CD8-positive, alpha-beta memory T cell (primary cell): Measurements from ENCODE around the gene GPHN. TPM values are rescaled to one million over a fixed set of nuclear protein-coding genes. Genes with fewer than 3 reads are reported as not detected.

Source experiments
- CTCF ChIA-PET: fragments of 350-600 bp; sonication (Branson Sonifier 250); formaldehyde crosslinking; loops from one replicate; lab custom pipeline; 2021; ENCODE audit warnings: antibody characterized with exemption; lab: Charles Lee
- POLR2A ChIA-PET: fragments of 350-600 bp; sonication (Branson Sonifier 250); formaldehyde crosslinking; loops from one replicate; lab custom pipeline; 2021; ENCODE audit warnings: antibody characterized with exemption; lab: Charles Lee
- DNase-seq, 5 donors: peaks; one replicate each; pipeline versions ENCODE4 v3.0.0 to v3.0.0-alpha.2; 2020 to 2022; ENCODE audit warnings: mixed read lengths in 1 of 5
- H3K27ac ChIP-seq: one replicate; pipeline ENCODE4 v1.7.0; 2013; ENCODE audit warnings: low read depth, mild to moderate bottlenecking, low read length, moderate library complexity
- H3K27me3 ChIP-seq: 2 replicates; pipeline ENCODE4 v1.7.0; 2013; ENCODE audit warnings: low read length, mild to moderate bottlenecking; ENCODE audit not compliant: insufficient read depth, poor library complexity, severe bottlenecking
- H3K36me3 ChIP-seq: 2 replicates; pipeline ENCODE4 v1.7.0; 2013; ENCODE audit warnings: mild to moderate bottlenecking, low read length, moderate library complexity; ENCODE audit not compliant: insufficient read depth
- H3K4me1 ChIP-seq: 2 replicates; pipeline ENCODE4 v1.7.0; 2013; ENCODE audit warnings: mild to moderate bottlenecking, low read length, moderate library complexity; ENCODE audit not compliant: insufficient read depth
- H3K4me3 ChIP-seq: 2 replicates; pipeline ENCODE4 v1.7.0; 2013; ENCODE audit warnings: mild to moderate bottlenecking, low read length
- H3K9me3 ChIP-seq: 2 replicates; pipeline ENCODE4 v1.7.0; 2013; ENCODE audit warnings: mild to moderate bottlenecking, low read length
- H3K27ac Mint-ChIP-seq, 8 donors: one replicate each; pipeline ENCODE4 v1.8.0; 2020 to 2021; ENCODE audit warnings: mixed read lengths in 8 of 8, mild to moderate bottlenecking in 6 of 8, inconsistent platforms in 3 of 8, moderate library complexity in 3 of 8
- H3K27me3 Mint-ChIP-seq, 2 donors: one replicate each; pipeline ENCODE4 v1.8.0; 2020 to 2021; ENCODE audit warnings: mixed read lengths in 2 of 2, mild to moderate bottlenecking in 1 of 2, moderate library complexity in 1 of 2
- H3K36me3 Mint-ChIP-seq, 3 donors: one replicate each; pipeline ENCODE4 v1.8.0; 2020 to 2021; ENCODE audit warnings: mixed read lengths in 3 of 3, inconsistent platforms in 1 of 3, mild to moderate bottlenecking in 1 of 3
- H3K4me1 Mint-ChIP-seq, 3 donors: one replicate each; pipeline ENCODE4 v1.8.0; 2020 to 2021; ENCODE audit warnings: mixed read lengths in 3 of 3, inconsistent platforms in 1 of 3, mild to moderate bottlenecking in 1 of 3
- H3K4me3 Mint-ChIP-seq, 7 donors: one replicate each; pipeline ENCODE4 v1.8.0; 2020 to 2021; ENCODE audit warnings: mixed read lengths in 7 of 7, mild to moderate bottlenecking in 6 of 7, moderate library complexity in 4 of 7, inconsistent platforms in 2 of 7
- H3K9me3 Mint-ChIP-seq, 5 donors: one replicate each; pipeline ENCODE4 v1.8.0; 2020 to 2022; ENCODE audit warnings: mixed read lengths in 5 of 5, mild to moderate bottlenecking in 3 of 5, moderate library complexity in 2 of 5, inconsistent platforms in 1 of 5
- polyA plus RNA-seq: library from polyadenylated mRNA; unstranded; fragments of 300-500 nt; fragmentation: Illumina TruSeq; gene quantifications from one replicate; pipeline ENCODE4 v1.2.3, GENCODE V29; 2021
- total RNA-seq, 2 experiments: library from RNA; stranded (reverse); gene quantifications; one replicate each; pipeline ENCODE4 v1.2.3, GENCODE V29; 2021

The GPHN gene
- total and polyA plus RNA-seq, 3 experiments from 2014 or later = 6.3 to 14.8 (median 12.1) TPM

DNA sequence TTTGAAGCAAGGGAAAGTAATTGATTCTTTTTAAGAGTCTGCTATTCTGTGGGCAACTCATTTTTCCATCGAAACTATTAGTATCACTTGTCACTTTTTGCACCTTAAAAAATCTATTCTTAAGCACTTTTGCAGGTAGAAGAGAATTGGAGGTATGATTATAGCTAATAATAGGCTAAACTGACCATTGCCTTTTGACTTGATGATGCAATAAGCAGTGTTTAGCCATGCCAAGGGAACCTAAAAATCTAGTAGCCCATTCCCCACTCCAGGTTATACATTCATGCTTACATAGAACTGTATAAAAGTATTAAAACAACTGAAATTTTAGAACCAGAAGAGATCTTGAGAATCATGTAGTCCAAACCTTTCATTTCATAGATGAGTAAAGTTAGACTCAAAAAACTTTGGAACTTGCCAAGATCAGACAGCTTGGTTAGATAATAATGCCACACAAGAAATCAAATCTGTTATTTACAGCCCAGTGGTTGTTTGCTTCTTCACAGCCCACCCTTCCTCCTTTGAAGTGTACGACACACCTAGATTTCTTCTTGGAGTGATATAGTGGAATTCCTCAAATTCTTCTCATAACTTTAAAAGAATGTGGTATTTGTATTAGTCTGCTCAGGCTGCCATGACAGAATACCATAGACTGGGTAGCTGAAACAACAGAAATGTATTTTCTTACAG is 659.6 kb downstream of the GPHN start:
- H3K9me3 ChIP-seq = no peaks in the 10 kb centered on the region
- no peaks in the 10 kb centered on the region for H3K27me3 Mint-ChIP-seq
- H3K4me1 Mint-ChIP-seq = no peaks in the 10 kb centered on the region
- H3K27ac ChIP-seq = no peak overlapping the region
- no peaks in the 10 kb centered on the region for H3K36me3 ChIP-seq
- POLR2A ChIA-PET = no interaction called here
- H3K27me3 ChIP-seq = no peaks in the 10 kb centered on the region
- H3K4me3 Mint-ChIP-seq = no peak overlapping the region
- CTCF ChIA-PET = interaction anchor here (1.7 kb wide), 1 partner anchor 119 kb away, joined by 8 read pairs; no protein-coding TSS in a partner anchor
- H3K4me3 ChIP-seq = no peak overlapping the region
- no peak overlapping the region for H3K27ac Mint-ChIP-seq
- no peak for DNase-seq
- H3K4me1 ChIP-seq = no peaks in the 10 kb centered on the region
- H3K9me3 Mint-ChIP-seq = peaks cover 0 to 6% (median 5%) of the 10 kb centered on the region in 5 donors
- peaks cover 0 to 16% (median 1%) of the 10 kb centered on the region in 3 donors for H3K36me3 Mint-ChIP-seq

DNA sequence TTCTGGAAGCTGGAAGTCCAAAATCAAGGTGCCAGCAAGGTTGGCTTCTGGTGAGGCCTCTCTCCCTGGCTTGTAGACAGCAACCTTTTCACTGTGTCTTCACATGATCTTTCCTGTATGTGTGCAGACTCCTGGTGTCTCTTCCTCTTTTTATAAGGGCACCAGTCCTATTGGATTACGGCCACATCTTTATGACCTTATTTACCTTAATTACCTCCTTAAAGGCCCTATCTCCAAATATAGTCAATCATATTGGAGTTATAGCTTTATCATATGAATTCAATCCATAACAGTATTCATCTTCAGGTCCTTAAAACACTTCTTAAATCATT is 660.1 kb downstream of the GPHN start:
- no peak overlapping the region for H3K4me3 ChIP-seq
- DNase-seq = no peak
- H3K4me1 ChIP-seq = no peaks in the 10 kb centered on the region
- no peaks in the 10 kb centered on the region for H3K4me1 Mint-ChIP-seq
- CTCF ChIA-PET = interaction anchor here (1.7 kb wide), 1 partner anchor 118 kb away, joined by 8 read pairs; no protein-coding TSS in a partner anchor
- H3K9me3 ChIP-seq = peaks cover 3% of the 10 kb centered on the region
- H3K27me3 Mint-ChIP-seq = no peaks in the 10 kb centered on the region
- H3K9me3 Mint-ChIP-seq = peaks cover 2 to 11% (median 9%) of the 10 kb centered on the region in 5 donors
- H3K27ac Mint-ChIP-seq = no peak overlapping the region
- peaks cover 0 to 16% (median 1%) of the 10 kb centered on the region in 3 donors for H3K36me3 Mint-ChIP-seq
- no peaks in the 10 kb centered on the region for H3K27me3 ChIP-seq
- H3K27ac ChIP-seq = no peak overlapping the region
- no peaks in the 10 kb centered on the region for H3K36me3 ChIP-seq
- POLR2A ChIA-PET = no interaction called here
- H3K4me3 Mint-ChIP-seq = no peak overlapping the region

DNA sequence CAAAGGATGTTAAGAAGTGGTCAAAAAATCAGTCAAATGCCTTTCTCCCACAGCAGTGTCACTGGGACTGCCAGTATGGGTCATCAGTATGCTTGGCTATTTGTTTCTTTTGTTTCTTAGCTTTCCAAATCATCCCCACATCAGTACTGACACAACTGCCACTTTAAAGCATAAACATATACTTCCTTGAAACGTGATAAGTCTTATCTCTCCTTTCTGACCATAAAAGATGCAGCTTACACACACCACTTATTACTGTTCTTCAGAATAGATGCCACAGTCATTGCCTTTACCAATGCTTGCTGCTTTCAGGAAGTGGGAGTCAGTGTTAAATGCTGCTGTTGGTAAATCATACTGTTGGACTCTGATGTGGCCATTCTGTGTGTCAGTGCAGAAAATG is 662.7 kb downstream of the GPHN start:
- no peak for DNase-seq
- Histone ChIP-seq H3K27me3 (no peaks in the 10 kb centered on the region), H3K4me1 (no peaks in the 10 kb centered on the region), H3K4me3 (no peak overlapping the region), H3K9me3 (peaks cover 7% of the 10 kb centered on the region), H3K27ac (no peak overlapping the region), H3K36me3 (no peaks in the 10 kb centered on the region)
- no peaks in the 10 kb centered on the region for H3K4me1 Mint-ChIP-seq
- H3K36me3 Mint-ChIP-seq = peaks cover 1 to 35% (median 2%) of the 10 kb centered on the region in 3 donors
- ChIA-PET CTCF (no interaction called here), POLR2A (no interaction called here)
- H3K27ac Mint-ChIP-seq = no peak overlapping the region
- peaks cover 15 to 35% (median 31%) of the 10 kb centered on the region in 5 donors for H3K9me3 Mint-ChIP-seq
- no peaks in the 10 kb centered on the region for H3K27me3 Mint-ChIP-seq
- no peak overlapping the region for H3K4me3 Mint-ChIP-seq

DNA sequence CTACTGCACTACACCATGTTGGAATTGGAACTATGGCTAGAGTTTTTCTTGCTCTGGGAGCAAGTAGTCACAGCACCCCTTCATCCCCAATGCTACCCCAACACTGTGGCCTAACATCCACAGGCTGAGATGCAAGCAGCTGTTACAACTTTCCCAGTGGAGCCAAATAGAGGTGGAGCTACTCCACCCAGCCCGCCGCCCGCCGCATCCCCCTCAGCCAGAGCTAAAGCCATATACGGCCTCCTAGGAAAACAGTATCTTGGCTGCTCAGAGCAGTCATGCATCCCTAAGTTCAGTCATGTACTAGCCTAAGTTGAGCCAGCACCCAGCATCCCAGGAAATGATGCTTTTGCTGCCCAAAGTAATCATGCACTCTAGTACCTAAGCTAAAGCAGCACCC is 664.1 kb downstream of the GPHN start:
- H3K9me3 Mint-ChIP-seq = peaks cover 15 to 48% (median 42%) of the 10 kb centered on the region in 5 donors
- no peak overlapping the region for H3K27ac Mint-ChIP-seq
- H3K27me3 ChIP-seq = no peaks in the 10 kb centered on the region

DNA sequence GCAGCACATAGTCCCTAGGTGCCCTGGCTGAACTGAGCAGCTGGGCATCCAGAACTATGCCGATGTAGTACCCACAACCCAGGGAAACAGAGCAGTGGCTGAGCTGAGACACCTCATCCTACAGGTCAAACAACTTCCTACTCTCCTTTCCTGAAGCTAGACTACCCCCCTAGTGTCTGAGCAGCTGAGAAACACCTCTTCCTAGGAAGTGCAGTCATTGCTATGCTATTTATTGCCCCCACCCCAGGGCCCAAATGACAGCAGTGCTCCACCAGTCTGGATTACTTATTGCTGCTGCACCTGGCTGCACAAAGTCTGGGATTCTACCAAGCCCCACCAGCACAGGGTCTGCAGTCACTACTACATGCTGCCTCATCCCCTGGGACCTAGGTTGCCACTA is 664.6 kb downstream of the GPHN start:
- peaks cover 1 to 49% (median 4%) of the 10 kb centered on the region in 3 donors for H3K36me3 Mint-ChIP-seq
- Histone ChIP-seq H3K27ac (no peak overlapping the region), H3K4me3 (no peak overlapping the region), H3K27me3 (no peaks in the 10 kb centered on the region), H3K9me3 (peaks cover 7% of the 10 kb centered on the region), H3K4me1 (no peaks in the 10 kb centered on the region), H3K36me3 (no peaks in the 10 kb centered on the region)
- H3K27ac Mint-ChIP-seq = no peak overlapping the region
- ChIA-PET CTCF (no interaction called here), POLR2A (no interaction called here)
- no peaks in the 10 kb centered on the region for H3K4me1 Mint-ChIP-seq
- H3K27me3 Mint-ChIP-seq = no peaks in the 10 kb centered on the region
- H3K4me3 Mint-ChIP-seq = no peak overlapping the region
- no peak for DNase-seq
- peaks cover 15 to 53% (median 47%) of the 10 kb centered on the region in 5 donors for H3K9me3 Mint-ChIP-seq

More for the DNA sequence above, 664.1 kb downstream of the GPHN start:
- no peaks in the 10 kb centered on the region for H3K27me3 Mint-ChIP-seq
- no peak for DNase-seq
- CTCF ChIA-PET = no interaction called here
- Histone ChIP-seq H3K4me1 (no peaks in the 10 kb centered on the region), H3K36me3 (no peaks in the 10 kb centered on the region), H3K9me3 (peaks cover 7% of the 10 kb centered on the region), H3K27ac (no peak overlapping the region), H3K4me3 (no peak overlapping the region)
- POLR2A ChIA-PET = no interaction called here
- no peaks in the 10 kb centered on the region for H3K4me1 Mint-ChIP-seq
- peaks cover 1 to 45% (median 2%) of the 10 kb centered on the region in 3 donors for H3K36me3 Mint-ChIP-seq
- no peak overlapping the region for H3K4me3 Mint-ChIP-seq

DNA sequence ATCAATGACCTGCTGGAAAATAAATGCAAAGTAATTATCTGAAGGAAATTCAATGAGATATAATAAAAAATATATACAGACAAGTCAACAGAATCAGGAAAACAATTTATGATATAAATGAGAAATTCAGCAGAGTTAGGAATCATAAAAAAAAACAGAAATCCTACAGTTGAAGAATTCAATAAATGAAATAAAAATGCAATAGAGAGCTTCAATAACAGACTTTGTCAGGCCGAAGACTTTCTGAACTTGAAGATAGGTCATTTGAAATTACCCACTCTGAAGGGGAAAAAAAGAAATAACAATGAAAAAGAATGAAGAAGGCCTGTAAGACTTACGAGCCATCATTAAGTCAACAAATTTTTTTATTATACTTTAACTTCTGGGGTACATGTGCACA is 665.8 kb downstream of the GPHN start:
- Mint-ChIP-seq H3K9me3 (peaks cover 20 to 65% (median 59%) of the 10 kb centered on the region in 5 donors), H3K27me3 (peaks cover 2 to 5% of the 10 kb centered on the region in 2 donors), H3K4me1 (no peaks in the 10 kb centered on the region), H3K36me3 (peaks cover 1 to 61% (median 4%) of the 10 kb centered on the region in 3 donors), H3K27ac (no peak overlapping the region), H3K4me3 (no peak overlapping the region)
- Histone ChIP-seq H3K4me1 (no peaks in the 10 kb centered on the region), H3K27me3 (no peaks in the 10 kb centered on the region), H3K36me3 (no peaks in the 10 kb centered on the region), H3K9me3 (peaks cover 8% of the 10 kb centered on the region), H3K4me3 (no peak overlapping the region), H3K27ac (no peak overlapping the region)
- DNase-seq = no peak
- CTCF ChIA-PET = no interaction called here
- POLR2A ChIA-PET = no interaction called here

DNA sequence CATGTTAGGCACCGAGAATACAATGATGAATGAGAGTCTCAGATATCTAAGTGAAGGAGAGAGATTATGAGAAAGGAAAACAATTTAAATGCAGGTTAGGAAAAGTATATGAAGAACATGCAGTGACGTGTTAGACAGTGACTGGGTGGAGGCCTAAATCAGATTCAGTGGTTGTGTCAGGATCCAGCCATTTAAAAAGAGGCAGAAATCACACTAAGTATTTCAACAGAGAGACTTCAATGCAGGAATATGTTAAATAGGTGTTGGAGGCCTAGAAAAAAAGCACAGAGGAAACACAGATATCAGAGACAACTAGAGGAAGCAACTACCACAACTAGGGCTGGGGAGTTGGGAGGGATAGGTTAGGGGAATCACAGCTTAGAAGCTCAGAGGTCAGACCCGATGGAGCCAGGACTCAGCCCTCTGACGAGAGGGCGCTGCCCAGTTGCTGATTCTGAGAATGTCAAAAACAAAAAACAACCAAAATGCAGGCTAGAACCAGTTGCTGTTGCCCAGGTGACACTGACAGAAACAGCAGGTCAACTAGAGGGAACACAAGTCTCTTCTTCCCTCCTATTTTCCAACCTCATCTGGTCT is 678.3 kb downstream of the GPHN start:
- Histone ChIP-seq H3K4me3 (no peak overlapping the region), H3K36me3 (no peaks in the 10 kb centered on the region), H3K9me3 (no peaks in the 10 kb centered on the region), H3K27ac (no peak overlapping the region), H3K4me1 (peaks cover 5% of the 10 kb centered on the region), H3K27me3 (no peaks in the 10 kb centered on the region)
- no peak overlapping the region for H3K27ac Mint-ChIP-seq
- peaks cover 0 to 3% of the 10 kb centered on the region in 2 donors for H3K27me3 Mint-ChIP-seq
- H3K9me3 Mint-ChIP-seq = no peaks in the 10 kb centered on the region
- no peak overlapping the region for H3K4me3 Mint-ChIP-seq
- peaks cover 0 to 10% (median 5%) of the 10 kb centered on the region in 3 donors for H3K36me3 Mint-ChIP-seq
- ChIA-PET POLR2A (no interaction called here), CTCF (no interaction called here)
- no peak for DNase-seq
- peaks cover 2 to 6% (median 5%) of the 10 kb centered on the region in 3 donors for H3K4me1 Mint-ChIP-seq

DNA sequence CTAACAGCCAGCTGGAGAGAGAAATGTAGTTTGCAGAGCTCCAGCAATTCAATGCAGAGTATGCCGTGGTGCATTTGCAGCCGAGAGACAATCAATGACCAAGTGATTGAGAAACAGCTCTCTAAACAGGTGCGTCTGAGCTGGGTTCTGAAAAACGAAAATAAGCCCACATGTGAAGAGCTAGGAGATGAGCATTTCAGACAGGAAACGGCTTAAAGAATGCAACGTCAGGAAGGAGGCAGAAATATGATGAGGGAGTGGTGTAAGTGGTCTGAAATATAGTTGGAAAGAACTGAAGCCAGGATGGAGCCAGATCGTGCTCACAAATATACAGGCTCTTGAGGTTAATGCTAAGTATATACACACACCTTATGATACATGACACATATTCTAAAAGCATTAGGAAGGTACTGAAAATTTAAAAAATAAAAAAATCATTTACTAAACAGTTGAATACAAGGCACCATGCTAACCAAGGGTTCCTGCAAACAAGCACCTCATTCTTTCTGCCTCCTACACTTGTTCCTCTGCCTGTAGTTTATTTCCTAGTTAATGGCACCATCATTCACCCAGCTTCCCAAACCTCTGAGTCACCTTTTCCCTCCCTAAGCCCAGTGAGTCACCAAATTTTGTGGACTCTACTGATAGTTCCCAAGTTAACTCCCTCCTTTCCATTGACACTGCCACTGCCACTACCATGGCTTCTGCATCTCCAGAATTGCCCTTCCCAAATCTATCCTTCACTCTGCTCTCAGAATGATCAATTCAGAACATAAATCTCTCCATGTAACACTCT is 679.0 kb downstream of the GPHN start:
- no peaks in the 10 kb centered on the region for H3K27me3 ChIP-seq
- no peak overlapping the region for H3K4me3 ChIP-seq
- no peaks in the 10 kb centered on the region for H3K9me3 ChIP-seq
- Mint-ChIP-seq H3K27me3 (peaks cover 0 to 11% of the 10 kb centered on the region in 2 donors), H3K36me3 (peaks cover 0 to 3% (median 0%) of the 10 kb centered on the region in 3 donors), H3K4me1 (peaks cover 2 to 6% (median 5%) of the 10 kb centered on the region in 3 donors), H3K9me3 (no peaks in the 10 kb centered on the region), H3K4me3 (no peak overlapping the region), H3K27ac (no peak overlapping the region)
- no peak overlapping the region for H3K27ac ChIP-seq
- H3K4me1 ChIP-seq = peaks cover 5% of the 10 kb centered on the region
- DNase-seq = no peak
- ChIA-PET POLR2A (no interaction called here), CTCF (no interaction called here)
- no peaks in the 10 kb centered on the region for H3K36me3 ChIP-seq
